Transverse colon (tissue), 4 donors: ENCODE measurements around the gene TNNI2. TPM values are rescaled to one million over a fixed set of nuclear protein-coding genes. Genes with fewer than 3 reads are reported as not detected.
"Not testable (repeated sequence)": the region's sequence is repeated elsewhere in the genome, so short reads cannot be mapped to it uniquely, and the experiment has no call there.

ENCODE experiments used
- DNase-seq: peaks from one replicate; pipeline ENCODE4 v3.0.0-alpha.2; 2019
- H3K27ac ChIP-seq, 4 donors: fragments of 200-600 bp; sonication (generic); 2 replicates each; pipeline ENCODE4 v1.5.1; 2016 to 2018; ENCODE audit warnings: inconsistent platforms in 4 of 4
- H3K27me3 ChIP-seq: fragments of 200-600 bp; sonication (generic); 2 replicates; pipeline ENCODE4 v1.5.1; 2017; ENCODE audit warnings: inconsistent platforms
- H3K36me3 ChIP-seq, 4 donors: fragments of 200-600 bp; sonication (generic); 2 replicates each; pipeline ENCODE4 v1.5.1; 2017 to 2019; ENCODE audit warnings: inconsistent platforms in 4 of 4
- H3K4me1 ChIP-seq, 4 donors: fragments of 200-600 bp; sonication (generic); 2 replicates each; pipeline ENCODE4 v1.5.1; 2017 to 2020; ENCODE audit warnings: inconsistent platforms in 4 of 4
- H3K4me3 ChIP-seq, 4 donors: fragments of 200-600 bp; sonication (generic); 1 replicate in 1 of 4; 2 replicates in 3 of 4; pipeline versions ENCODE4 v1.5.1 to v1.6.1; 2017 to 2019; ENCODE audit warnings: inconsistent platforms in 4 of 4
- H3K9me3 ChIP-seq, 2 donors: fragments of 200-600 bp; sonication (generic); 2 replicates each; pipeline ENCODE4 v1.5.1; 2017 to 2019; ENCODE audit warnings: inconsistent platforms in 2 of 2
- CTCF ChIP-seq, 5 experiments: fragments of 200-600 bp in 3 of 5; fragments of 450-650 bp in 2 of 5; sonication (generic) in 3 of 5; IDR thresholded peaks; 1 replicate in 2 of 5; 2 replicates in 3 of 5; pipeline ENCODE4 v1.5.1; 2016 to 2017; ENCODE audit warnings: antibody characterized with exemption in 5 of 5, inconsistent platforms in 3 of 5, mild to moderate bottlenecking in 2 of 5, moderate library complexity in 1 of 5
- EP300 ChIP-seq: sonication (generic); formaldehyde crosslinking; IDR thresholded peaks from one replicate; pipeline ENCODE4 v1.6.1; 2017; ENCODE audit warnings: antibody characterized with exemption, low read depth
- POLR2A ChIP-seq: fragments of 450-650 bp; IDR thresholded peaks from one replicate; pipeline ENCODE4 v1.6.1; 2016; ENCODE audit warnings: antibody characterized with exemption, mild to moderate bottlenecking, moderate library complexity
- POLR2AphosphoS5 ChIP-seq, 3 donors: sonication (generic); formaldehyde crosslinking; IDR thresholded peaks; one replicate each; pipeline ENCODE4 v1.6.1; 2016; ENCODE audit warnings: antibody characterized with exemption in 3 of 3
- WGBS, 2 donors: methylation state at CpG; one replicate each; pipeline ENCODE4 v1.1.5; 2018; ENCODE audit warnings: low coverage in 1 of 2; 5-methylcytosine and 5-hydroxymethylcytosine counted together
- in situ Hi-C, 4 donors: fragments of 200-750 bp; cut with MboI; loops; one replicate each; pipeline versions ENCODE4 v1.15.0 to v1.15.1; 2017; ENCODE audit warnings: low sequenced_read_pairs in 3 of 4, low pct_ligation_motif_present in 1 of 4, low pct_unique_long_range_greater_than_20kb in 1 of 4
- intact Hi-C: fragments of 100-400 bp; cut with DNase I; formaldehyde crosslinking; loops from one replicate; pipeline ENCODE4 v1.15.1; 2023; ENCODE audit warnings: low total_unique reads
- total RNA-seq, 4 donors: library from RNA; depleted of rRNA; stranded (reverse); fragments of >200 nt; gene quantifications; one replicate each; pipeline ENCODE4 v1.1.0, GENCODE V29; 2016

Gene TNNI2
- total RNA-seq, 4 donors from 2014 or later = 3.5 to 35.9 TPM; not detected in 2

DNA sequence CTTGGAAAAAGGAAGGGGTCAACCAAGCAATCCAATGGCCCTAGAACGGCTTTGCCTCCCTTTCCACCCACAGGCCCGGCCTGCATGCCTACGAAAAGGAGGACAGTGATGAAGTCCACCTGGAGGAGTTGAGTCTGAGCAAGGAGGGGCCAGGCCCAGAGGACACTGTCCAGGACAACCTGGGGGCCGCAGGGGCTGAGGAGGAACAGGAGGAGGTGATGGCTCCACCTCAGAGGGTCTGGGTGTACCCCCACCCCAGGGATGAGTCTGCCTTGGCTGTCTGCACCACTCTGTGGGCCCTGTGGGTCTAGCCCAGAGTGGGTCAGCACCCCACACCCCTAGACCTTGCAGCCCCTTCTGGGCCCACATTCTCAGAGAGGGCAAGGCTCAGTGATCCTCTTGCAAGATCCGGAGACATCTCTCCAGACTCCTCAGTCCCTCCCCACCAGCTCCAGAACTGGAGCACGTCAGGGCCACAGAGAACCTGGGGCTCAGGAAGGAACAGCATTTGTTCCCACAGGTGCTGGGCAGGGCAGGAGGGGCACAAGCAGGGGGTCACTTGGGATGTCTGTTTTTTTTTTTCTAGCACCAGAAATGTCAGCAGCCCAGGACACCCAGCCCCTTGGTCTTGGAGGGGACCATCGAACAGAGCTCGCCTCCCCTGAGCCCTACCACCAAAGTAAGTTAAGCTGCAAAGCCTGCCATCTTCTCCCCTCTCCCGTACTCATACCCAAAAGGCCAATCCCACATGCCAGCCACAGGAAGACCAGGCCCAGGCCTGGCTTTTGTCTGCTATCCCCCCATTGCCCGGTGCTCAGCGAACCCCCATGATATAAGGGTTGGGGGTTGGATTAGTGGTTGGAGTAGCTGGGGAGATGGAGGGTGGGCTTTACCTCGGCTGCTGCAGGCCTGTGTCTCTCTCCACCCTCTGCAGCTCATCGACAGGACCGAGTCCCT, 44.8 kb downstream of the TNNI2 start:
- Histone ChIP-seq H3K27me3 (no peaks in the 10 kb centered on the region), H3K27ac (no peak overlapping the region), H3K4me3 (no peak overlapping the region), H3K36me3 (no peaks in the 10 kb centered on the region), H3K4me1 (peaks cover 0 to 29% (median 8%) of the 10 kb centered on the region in 4 donors), H3K9me3 (no peaks in the 10 kb centered on the region)
- intact Hi-C loops = loop anchor here (5.0 kb wide), 1 partner anchor 924 kb away; no protein-coding TSS in a partner anchor
- no peak for TF ChIP-seq CTCF (IDR thresholded peaks at IDR 0.05)
- no peak for TF ChIP-seq POLR2A
- TF ChIP-seq EP300 = no peak
- TF ChIP-seq POLR2AphosphoS5 (IDR thresholded peaks at IDR 0.05) = no peak
- WGBS, 2 donors = 94 to 100% methylated on average over 3 to 14 of the region's 14 CpGs
- in situ Hi-C loops = no loop called here
- DNase-seq = no peak

DNA sequence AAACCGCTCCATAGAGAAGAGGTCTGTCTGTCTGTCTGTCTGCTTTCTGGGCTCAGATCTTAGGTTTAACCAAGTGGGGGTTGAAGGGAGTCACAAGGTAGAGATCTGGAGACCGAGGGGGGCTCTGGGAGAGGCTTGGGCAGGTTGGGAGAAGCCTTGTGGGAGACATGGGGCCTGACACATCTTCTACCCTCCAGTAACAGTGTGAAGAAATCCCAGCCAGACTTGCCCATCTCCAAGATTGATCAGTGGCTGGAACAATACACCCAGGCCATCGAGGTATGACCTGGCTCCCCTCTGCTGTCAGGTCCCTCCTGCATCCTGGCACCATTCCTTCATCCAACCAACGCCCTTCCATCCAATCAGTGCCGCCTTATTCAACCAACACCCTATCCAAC, 45.5 kb downstream of the TNNI2 start:
- Histone ChIP-seq H3K27ac (no peak overlapping the region), H3K4me1 (peaks cover 0 to 33% (median 8%) of the 10 kb centered on the region in 4 donors), H3K4me3 (no peak overlapping the region), H3K27me3 (no peaks in the 10 kb centered on the region), H3K36me3 (no peaks in the 10 kb centered on the region), H3K9me3 (no peaks in the 10 kb centered on the region)
- 92 to 93% methylated on average over 3 to 5 of the region's 5 CpGs for WGBS, 2 donors
- no peak for DNase-seq
- intact Hi-C loops = loop anchor here (5.0 kb wide), 1 partner anchor 923 kb away; no protein-coding TSS in a partner anchor
- no peak for TF ChIP-seq CTCF (IDR thresholded peaks at IDR 0.05)
- no peak for TF ChIP-seq EP300
- TF ChIP-seq POLR2A = no peak
- no peak for TF ChIP-seq POLR2AphosphoS5 (IDR thresholded peaks at IDR 0.05)
- in situ Hi-C loops = no loop called here

GRCh38 chr11:1886551-1886950, 47.8 kb downstream of the TNNI2 start:
- H3K27me3 ChIP-seq, H3K9me3 ChIP-seq, H3K27ac ChIP-seq, H3K36me3 ChIP-seq, in situ Hi-C loops, DNase-seq, H3K4me3 ChIP-seq: not testable (repeated sequence)
- WGBS, 2 donors = 91% methylated on average over 11 of the region's 13 CpGs; no CpG with 5 or more reads in 1 of the 2 donors
- intact Hi-C loops = loop anchor here (2.0 kb wide), 1 partner anchor 298 kb away; no protein-coding TSS in a partner anchor
- H3K4me1 ChIP-seq = peaks cover 0 to 13% (median 4%) of the 10 kb centered on the region in 4 donors

GRCh38 chr11:1887451-1888346, 48.9 kb downstream of the TNNI2 start:
- H3K4me3 ChIP-seq = no peak overlapping the region
- no peaks in the 10 kb centered on the region for H3K36me3 ChIP-seq
- no peaks in the 10 kb centered on the region for H3K27me3 ChIP-seq
- no peak for DNase-seq
- intact Hi-C loops = loop anchor here (2.0 kb wide), 1 partner anchor 299 kb away; no protein-coding TSS in a partner anchor
- no peaks in the 10 kb centered on the region for H3K9me3 ChIP-seq
- in situ Hi-C loops = no loop called here
- 81% methylated on average over 11 of the region's 11 CpGs; no CpG with 5 or more reads in 1 of the 2 donors for WGBS, 2 donors
- peaks cover 0 to 5% (median 0%) of the 10 kb centered on the region in 4 donors for H3K4me1 ChIP-seq
- H3K27ac ChIP-seq = no peak overlapping the region
- TF ChIP-seq EP300 (no peak), CTCF (IDR thresholded peaks at IDR 0.05) (no peak), POLR2A (no peak), POLR2AphosphoS5 (IDR thresholded peaks at IDR 0.05) (no peak)
